Measurements from ENCODE around the gene CHST9.
"Not testable (repeated sequence)": the region's sequence is repeated elsewhere in the genome, so short reads cannot be mapped to it uniquely, and the experiment has no call there.

Gene CHST9, protein sequence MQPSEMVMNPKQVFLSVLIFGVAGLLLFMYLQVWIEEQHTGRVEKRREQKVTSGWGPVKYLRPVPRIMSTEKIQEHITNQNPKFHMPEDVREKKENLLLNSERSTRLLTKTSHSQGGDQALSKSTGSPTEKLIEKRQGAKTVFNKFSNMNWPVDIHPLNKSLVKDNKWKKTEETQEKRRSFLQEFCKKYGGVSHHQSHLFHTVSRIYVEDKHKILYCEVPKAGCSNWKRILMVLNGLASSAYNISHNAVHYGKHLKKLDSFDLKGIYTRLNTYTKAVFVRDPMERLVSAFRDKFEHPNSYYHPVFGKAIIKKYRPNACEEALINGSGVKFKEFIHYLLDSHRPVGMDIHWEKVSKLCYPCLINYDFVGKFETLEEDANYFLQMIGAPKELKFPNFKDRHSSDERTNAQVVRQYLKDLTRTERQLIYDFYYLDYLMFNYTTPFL

DNA sequence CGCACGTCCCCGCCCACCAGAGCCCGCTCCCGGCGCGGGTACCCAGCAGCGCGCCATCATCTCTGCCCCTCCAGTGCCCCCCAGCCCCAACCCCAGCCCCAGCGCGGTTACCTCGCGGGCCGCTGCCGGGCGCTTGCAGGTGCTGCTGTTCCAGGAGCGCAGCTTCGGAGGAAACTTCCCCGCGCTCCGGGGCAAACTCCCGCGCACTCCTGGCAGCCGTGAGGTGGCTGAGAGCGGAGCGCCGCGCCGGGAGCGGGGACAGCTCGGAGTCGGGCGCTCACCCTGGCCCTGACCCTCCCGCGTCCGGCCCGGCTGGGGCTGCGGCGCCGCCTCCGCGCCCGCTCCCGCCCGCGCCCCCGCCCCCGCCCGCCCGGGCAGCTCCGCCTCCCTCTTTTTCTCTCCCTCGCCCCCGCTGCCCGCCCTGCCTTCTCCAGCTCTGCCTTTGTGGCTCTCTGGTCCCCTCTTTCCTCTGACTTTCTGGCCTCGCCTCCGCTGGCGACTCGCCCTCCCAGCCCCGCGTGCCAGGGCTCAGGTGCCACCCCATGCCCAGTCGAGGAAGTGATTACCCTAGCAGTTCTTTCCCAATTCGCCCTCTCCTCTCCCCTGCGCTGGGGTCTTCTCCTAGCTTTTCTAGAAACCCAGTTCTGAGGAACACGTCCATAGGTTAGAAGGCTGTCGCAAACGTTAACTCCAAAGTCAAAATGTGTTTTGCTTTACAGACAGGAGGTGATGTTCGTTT is at the start of gene CHST9:
Gene CHST9 (minus strand): TSS at position 284 of the 739 bp plus-strand sequence. CDS start 42,499 bp downstream, outside the sequence.
- DNase-seq, result no peak

DNA sequence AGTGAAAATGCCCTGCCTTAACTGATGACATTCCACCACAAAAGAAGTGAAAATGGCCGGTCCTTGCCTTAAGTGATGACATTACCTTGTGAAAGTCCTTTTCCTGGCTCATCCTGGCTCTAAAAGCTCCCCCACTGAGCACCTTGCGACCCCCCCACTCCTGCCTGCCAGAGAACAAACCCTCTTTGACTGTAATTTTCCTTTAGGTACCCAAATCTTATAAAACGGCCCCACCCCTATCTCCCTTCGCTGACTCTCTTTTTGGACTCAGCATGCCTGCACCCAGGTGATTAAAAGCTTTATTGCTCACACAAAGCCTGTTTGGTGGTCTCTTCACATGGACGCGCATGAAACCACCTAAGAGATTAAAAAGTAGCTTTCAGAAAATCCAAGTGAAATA is 47.2 kb upstream of the CHST9 start:
- not testable (repeated sequence) for DNase-seq

DNA sequence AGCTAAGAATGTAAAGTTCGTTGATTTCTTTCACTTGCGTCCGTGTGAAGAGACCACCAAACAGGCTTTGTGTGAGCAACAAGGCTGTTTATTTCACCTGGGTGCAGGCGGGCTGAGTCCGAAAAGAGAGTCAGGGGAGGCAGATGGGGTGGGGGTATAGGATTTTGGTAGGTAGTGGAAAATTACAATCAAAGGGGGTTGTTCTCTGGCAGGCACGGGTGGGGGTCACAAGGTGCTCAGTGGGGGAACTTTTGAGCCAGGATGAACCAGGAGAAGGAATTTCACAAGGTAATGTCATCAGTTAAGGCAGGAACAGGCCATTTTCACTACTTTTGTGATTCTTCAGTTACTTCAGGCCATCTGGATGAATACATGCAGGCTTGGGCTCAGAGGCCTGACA is 46.6 kb upstream of the CHST9 start:
- not testable (repeated sequence) for DNase-seq

DNA sequence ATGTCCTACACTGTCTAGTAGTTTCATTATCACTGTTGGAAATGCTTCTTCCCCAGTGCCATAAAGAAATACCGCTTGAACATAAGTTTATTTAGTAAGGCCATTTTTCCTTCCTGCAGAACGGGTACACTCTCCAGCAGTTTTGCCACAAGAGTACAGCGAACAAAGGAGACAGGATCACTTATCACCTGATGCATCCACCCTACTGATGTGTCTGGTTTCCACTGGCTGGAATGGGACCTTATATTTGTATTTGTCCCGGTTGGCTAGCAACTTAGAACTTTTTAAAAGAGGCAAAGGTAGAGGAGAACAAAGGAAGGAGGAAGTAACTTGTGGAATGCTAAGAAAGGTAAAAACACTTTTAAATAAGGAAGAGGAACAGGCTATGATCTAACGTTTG is 46.1 kb upstream of the CHST9 start:
- DNase-seq, result not testable (repeated sequence)

- DNase-seq, result no peak
Observed at GRCh38 chr18:27227721-27228120, 42.6 kb upstream of the CHST9 start.

DNA sequence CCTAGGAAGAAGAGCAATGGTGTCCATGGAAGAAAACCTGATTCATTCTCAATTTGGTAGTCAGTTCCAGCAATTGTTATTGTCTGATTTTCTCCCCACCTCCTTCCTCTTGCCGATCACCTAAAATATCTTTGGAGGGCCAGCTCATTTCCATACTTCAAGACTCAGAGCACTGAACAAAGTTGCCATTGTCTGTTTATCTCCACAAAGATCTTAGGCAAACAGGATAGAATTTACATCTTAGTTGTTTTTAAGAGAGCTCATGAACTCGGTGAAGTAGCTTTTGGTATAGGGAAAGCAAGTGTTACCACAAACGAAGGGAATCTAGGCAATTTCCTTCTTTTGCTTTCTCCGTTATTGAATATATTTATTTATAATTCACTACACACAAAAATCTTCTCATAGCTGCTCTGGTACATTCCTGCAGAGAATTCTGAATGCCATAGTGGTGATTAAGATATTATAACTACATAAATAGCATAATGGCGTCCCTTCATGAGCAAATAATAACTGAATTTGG is 41.5 kb upstream of the CHST9 start:
- no peak for DNase-seq

GRCh38 chr18:27225947-27226481 is 40.9 kb upstream of the CHST9 start:
- no peak for DNase-seq

DNA sequence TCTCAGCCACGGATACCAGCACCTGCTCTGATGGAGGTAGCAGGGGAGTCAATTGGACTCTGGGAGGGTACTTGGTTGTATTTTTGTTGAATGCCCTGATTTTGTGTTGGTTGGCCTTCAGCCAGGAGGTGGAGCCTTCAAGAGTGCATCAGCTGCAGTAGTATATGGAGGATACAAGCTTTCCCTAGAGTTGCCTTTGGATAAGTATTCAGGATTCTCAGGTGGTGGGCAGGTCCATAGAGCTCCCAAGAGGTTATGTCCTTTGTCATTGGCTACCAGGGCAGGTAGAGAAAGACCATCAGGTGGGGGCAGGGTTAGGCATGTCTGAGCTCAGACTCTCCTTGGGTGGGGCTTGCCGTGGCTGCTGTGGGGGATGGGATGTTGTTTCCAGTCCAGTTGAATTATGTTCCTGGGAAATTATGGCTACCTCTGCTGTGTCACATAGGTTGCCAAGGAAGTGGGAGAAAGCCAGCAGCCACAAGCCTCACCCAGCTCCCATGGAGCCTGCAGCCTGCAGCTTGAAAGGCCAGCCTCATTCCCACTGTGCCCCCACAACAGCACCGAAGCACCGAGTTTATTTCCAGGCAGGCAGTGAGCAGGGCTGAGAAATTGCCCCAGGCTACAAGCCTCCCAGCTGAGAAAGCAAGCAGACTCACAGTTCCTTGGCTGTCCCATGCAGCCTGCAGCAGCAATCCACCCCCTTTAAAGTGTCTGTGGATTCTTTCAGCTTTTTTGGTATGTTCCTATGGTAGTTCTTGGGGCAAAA is 38.6 kb upstream of the CHST9 start:
- DNase-seq, result no peak

- DNase-seq, result no peak
Observed at GRCh38 chr18:27214831-27215230, 29.7 kb upstream of the CHST9 start.

DNA sequence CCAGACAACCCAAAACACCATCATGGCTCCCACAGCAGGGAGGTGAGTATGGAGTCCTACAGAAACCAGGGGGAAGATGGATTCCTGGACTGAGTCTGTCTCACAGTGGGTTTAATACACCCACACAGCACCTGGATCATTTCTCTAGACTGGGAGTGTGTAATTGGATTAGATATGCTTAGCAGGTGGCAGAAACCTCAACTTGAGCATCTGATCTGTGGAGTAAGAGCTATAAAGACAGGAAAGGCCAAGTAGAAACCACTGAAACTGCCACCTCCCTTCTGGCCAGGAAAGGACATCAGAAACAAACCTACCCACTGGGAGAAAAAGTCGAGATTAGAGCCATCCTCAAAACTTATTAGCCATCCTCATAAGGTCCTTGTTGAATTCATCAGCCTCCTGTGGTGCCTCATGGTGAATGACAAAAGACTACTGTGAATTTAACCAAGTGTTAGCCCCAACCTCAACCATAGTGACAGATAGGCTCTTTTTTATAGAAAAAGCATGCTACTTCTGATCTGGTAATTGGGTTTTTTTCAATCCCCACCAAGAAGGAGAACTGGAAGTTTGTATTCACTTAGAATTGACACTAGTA is 28.1 kb upstream of the CHST9 start:
- no peak for DNase-seq

- DNase-seq, result no peak
Observed at GRCh38 chr18:27211569-27211968, 26.5 kb upstream of the CHST9 start.

- no peak for DNase-seq
Observed at GRCh38 chr18:27206411-27206810, 21.3 kb upstream of the CHST9 start.

DNA sequence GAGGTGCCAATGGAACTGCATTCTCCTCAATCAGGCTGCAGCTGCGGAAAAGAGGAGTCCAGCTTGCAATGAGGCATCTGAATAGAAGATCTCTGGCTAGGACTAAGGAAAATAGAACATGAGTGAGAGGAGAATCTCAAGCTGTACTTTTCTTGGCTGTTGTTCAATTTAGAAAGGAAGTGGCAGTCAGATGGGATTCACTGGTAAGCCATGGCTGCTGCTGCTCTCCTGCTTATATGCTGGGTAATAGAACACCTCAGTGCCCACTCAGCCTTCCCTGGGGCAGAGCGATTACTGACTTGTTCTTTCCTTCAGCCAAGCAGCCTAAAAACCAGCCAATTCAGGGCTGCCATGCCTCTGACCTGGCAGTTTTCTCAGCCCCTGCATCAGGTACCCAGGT is 17.6 kb upstream of the CHST9 start:
- no peak for DNase-seq

- DNase-seq, result no peak
Observed at GRCh38 chr18:27198036-27198435, 12.9 kb upstream of the CHST9 start.

GRCh38 chr18:27188309-27188708 is 3.2 kb upstream of the CHST9 start:
- DNase-seq, result no peak

- DNase-seq, result no peak
Observed at GRCh38 chr18:27185897-27186296, 789 bp upstream of the CHST9 start.

- no peak for DNase-seq
Observed at GRCh38 chr18:27184115-27185024, 738 bp downstream of the CHST9 start.

DNA sequence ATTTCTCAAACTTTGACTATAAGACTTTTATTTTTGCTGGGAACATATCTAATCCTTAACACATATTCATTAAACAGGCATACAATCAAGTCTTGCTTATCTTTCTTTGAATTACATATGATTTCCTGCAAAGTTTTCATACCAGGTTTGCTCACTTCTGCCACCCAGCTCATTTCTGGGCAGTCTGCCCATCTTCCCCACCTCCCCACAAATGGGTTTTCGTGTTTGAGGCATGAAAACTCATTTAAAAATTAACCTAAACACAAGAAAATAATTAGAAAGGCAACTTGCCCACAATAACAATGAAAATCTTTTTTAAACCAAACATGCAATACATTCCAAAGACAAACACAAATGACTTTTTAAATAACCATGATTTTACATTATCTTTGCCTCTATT is 3.4 kb downstream of the CHST9 start:
- DNase-seq, result no peak

DNA sequence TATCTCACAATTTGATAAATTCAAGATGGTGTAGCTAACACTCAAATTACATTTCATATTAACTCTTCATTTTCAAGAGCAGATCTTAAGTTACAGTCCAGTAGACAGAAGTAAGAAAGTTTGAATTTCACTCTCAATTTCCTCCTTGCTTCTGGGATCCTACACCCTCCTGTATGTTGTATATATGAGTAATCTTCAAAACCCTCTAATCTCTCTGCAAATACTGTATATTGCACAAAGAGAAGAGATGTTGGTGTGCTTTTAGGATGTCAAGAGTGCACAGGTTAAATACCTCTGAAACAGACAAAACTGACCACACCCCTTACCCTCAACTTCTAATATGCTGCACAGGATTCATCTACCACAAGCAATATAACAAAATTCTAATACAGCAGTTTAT is 6.7 kb downstream of the CHST9 start:
- DNase-seq, result no peak

GRCh38 chr18:27175914-27176313 is 9.2 kb downstream of the CHST9 start:
- DNase-seq, result no peak

DNA sequence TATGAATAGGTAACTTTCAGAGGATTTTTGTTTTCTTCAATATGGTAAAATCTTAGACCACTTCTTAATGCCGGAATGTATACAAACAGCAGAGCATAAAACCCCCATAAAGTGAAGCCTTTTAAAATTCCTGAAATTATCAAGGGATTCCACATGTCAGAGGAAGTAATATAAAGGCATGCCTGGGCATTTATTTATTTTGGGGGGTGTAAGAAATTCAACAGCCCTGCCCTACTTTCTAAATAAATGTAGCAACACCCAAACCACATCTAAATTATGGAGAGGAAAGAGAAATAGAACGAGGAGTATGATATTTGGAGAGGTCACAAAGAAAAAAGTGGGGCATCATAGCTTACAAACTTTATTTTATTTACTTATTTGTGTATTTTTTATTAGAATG is 9.9 kb downstream of the CHST9 start:
- DNase-seq, result no peak
